Melanocyte of skin (primary cell): ENCODE data around the gene INAFM2. TPM values are rescaled to one million over a fixed set of nuclear protein-coding genes. Genes with fewer than 3 reads are reported as not detected.

ENCODE experiments used
- total RNA-seq, 2 donors: library from RNA; depleted of rRNA; stranded (reverse); fragments of >200 nt; gene quantifications; 2 replicates each; pipeline ENCODE4 v1.2.3, GENCODE V29; 2012

Gene INAFM2
- 10 to 100 TPM in 1 of 2 donors, 1 to 10 TPM in 1; 5.2 to 10.7 TPM for total RNA-seq

DNA sequence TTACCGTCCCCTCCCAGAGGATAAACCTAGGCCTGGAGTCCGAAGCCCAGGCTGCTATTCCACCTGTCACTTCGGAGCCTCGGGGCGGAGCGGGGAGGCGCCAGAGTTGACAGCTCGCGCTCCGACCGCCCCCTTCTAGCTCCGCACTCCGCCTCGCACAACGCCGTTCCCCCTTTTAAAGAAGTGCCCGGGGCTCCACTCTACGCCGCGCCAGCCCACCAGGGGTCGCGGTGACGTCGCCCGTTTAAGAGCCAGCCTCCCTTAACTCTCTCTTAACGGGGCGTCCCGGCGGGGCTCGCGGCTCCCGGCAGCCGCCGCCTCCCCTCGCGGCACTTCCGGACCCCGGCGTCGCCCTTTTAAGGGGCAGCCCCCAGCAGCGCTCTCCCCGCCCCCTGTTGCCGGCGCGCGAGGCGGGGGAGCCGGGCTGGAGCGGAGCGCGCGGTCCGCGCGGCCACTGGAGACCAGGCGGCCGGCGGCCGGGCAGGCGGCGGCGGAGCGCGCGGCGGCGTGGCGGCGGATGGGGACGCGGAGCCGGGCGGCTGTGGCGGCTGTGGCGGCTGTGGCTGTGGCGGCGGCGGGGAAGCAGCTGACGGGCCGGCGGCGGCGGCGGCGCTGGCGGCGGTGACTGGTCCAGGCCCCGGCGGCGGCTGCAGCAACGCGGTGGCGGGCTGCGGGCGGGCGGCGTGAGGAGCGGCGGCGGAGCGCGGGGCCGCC, at the start of gene INAFM2:
Gene INAFM2 (plus strand): TSS at position 454 of the 714 bp plus-strand sequence. CDS start 364 bp downstream, outside the sequence.

GRCh38 chr15:40282869-40283614, 40.5 kb upstream of the INAFM2 start, which contains the start of gene ANKRD63:
Gene ANKRD63 (minus strand): TSS chr15:40283064. CDS start chr15:40282586, 478 bp downstream.

GRCh38 chr15:40307421-40308211, 15.9 kb upstream of the INAFM2 start, which contains the start of gene PLCB2:
Gene PLCB2 (minus strand): TSS chr15:40307935. CDS start chr15:40307672, 263 bp downstream.

GRCh38 chr15:40340740-40341400, 17.4 kb downstream of the INAFM2 start, which contains the start of gene CCDC9B:
Gene CCDC9B (minus strand): TSS chr15:40340939. CDS start chr15:40340819, 120 bp downstream.

DNA sequence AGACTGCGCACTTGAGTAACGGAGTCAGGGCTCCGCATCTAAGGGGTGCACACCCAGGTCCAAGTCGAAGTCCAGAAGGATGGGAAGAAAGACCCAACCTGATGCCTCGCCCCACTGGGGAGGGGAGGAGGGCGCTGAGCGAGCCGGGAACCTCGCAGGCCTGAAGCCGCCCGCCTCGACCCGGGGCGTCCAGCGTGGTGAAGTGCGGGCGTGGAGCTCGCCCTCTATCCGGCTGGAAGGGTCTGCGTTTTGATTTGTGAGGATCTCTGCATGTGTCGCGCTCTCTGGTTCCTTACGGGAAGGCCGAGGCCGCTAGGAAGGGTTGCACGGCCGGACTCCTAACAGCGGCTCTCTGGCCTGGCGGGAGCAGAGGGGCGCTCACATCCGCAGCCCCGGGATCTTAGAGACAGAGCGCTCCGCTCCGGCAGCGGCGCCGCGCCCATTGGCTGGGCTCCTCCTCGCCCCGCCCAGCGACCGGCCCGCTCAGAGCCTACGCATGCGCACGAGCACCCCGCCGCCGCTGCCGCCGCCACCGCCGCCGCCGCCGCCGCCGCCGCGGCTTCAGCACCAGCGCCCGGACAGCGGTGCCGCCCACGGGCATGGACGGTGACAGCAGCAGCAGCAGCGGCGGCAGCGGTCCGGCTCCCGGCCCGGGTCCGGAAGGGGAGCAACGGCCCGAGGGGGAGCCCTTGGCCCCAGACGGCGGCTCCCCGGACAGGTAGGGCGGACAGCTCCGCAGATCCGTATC, 34.4 kb downstream of the INAFM2 start, which contains the start of gene DISP2:
Gene DISP2 (plus strand): TSS at position 497 of the 748 bp plus-strand sequence. CDS start 103 bp downstream, at position 600.

Other genes with a start within 250 kb of the INAFM2 start
- 1 to 10 TPM; 2.0 to 3.4 TPM for gene BMF, start 214.8 kb upstream of the INAFM2 start, total RNA-seq
- gene BUB1B, start 162.6 kb upstream of the INAFM2 start, total RNA-seq: 10 to 100 TPM; 15.5 to 31.6 TPM
- 1 to 10 TPM in 1 of 2 donors, under 1 TPM in 1; 1.00 to 1.4 TPM for gene PAK6, start 84.6 kb upstream of the INAFM2 start, total RNA-seq
- not detected for gene ANKRD63, start 40.6 kb upstream of the INAFM2 start, total RNA-seq
- gene PLCB2, start 15.8 kb upstream of the INAFM2 start, total RNA-seq: 1 to 10 TPM; 1.0 to 3.3 TPM
- gene CCDC9B, start 17.2 kb downstream of the INAFM2 start, total RNA-seq: 10 to 100 TPM; 30.3 to 39.9 TPM
- gene PHGR1, start 27.3 kb downstream of the INAFM2 start, total RNA-seq: not detected
- gene DISP2, start 34.5 kb downstream of the INAFM2 start, total RNA-seq: under 1 TPM; 0.33 to 0.69 TPM
- gene KNSTRN, start 59.0 kb downstream of the INAFM2 start, total RNA-seq: 100 to 1,000 TPM in 1 of 2 donors, 10 to 100 TPM in 1; 36.1 to 115 TPM
- 10 to 100 TPM; 33.6 to 40.6 TPM for gene IVD, start 82.1 kb downstream of the INAFM2 start, total RNA-seq
- gene BAHD1, start 117.3 kb downstream of the INAFM2 start, total RNA-seq: 1 to 10 TPM; 8.7 to 9.3 TPM
- 1 to 10 TPM; 8.9 to 9.7 TPM for gene CHST14, start 147.3 kb downstream of the INAFM2 start, total RNA-seq
- 10 to 100 TPM; 21.0 to 23.1 TPM for gene CCDC32, start 241.3 kb downstream of the INAFM2 start, total RNA-seq
- gene RPUSD2, start 245.6 kb downstream of the INAFM2 start, total RNA-seq: 10 to 100 TPM in 1 of 2 donors, 1 to 10 TPM in 1; 10.0 to 17.3 TPM